NT2/D1 (cell line): Measurements from ENCODE around the gene RHOH.

ENCODE experiments used
- YY1 ChIP-seq: IDR thresholded peaks from 2 replicates; pipeline ENCODE4 v1.6.1; 2011; ENCODE audit not compliant: insufficient read length, insufficient read depth
- ZNF274 ChIP-seq: IDR thresholded peaks from 2 replicates; pipeline ENCODE4 v1.6.1; 2011; ENCODE audit warnings: mild to moderate bottlenecking, low read depth, low read length

DNA sequence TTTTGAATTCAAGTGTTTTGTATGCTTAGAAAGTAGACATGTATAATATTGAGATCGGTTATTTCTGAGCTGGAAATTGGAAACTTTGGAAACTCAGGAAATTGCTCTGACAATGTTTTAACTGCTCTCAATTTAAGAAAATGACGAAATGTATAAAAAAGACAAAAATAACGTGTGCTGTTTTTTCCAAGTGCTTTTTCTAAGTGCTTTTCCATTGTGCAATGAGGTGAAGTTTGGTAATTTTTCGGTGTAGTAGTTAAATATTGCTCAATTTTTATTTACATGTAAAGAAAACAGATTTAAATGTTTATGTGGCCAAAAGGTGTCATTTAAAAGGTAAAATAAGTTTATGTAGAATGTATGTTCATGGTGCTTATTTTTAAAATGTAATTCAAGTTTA lies 39.4 kb upstream of the RHOH start:
- no peak for TF ChIP-seq YY1
- no peak for TF ChIP-seq ZNF274
